ENCODE data around the gene TCHP.

TCHP gene

DNA sequence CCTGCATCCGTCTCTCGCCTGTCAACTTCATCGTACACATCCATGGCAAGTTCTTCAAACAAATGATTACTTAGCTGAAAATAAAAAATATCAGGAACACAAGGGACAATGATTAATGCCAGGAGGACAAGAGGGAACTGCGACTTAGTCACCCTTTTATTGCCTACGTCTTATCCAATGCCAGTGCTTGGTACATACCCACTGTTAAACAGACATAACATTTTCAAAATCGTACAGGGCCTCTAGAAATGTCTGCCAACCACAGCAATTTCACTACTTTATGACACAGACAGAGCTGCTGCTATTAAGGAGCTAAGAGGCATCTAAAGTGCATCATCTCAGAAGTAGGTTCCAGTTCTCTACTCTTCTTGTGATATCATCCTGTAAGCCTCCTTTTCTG, 61.5 kb downstream of the TCHP start:
- no peak for DNase-seq (ENCODE audit: low spot score)

DNA sequence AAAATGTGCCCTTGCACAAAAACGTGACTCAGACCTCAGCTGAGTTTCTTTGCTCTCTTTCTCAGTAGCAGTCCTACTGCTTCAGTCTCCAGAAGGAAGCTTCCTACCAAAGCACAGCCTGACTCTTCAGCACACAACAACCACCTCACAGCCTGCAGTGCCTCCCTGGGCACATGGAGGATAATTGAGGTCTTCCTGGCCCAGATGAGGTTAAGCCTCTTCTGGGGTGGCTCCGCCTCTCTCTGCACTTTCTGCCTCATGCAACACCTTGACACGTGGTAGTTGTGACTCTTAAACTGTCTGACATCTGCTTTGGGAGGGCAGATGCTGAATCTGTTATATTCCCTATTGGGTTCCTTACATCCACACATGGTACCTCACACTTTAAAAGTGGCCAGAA, 62.3 kb downstream of the TCHP start:
- DNase-seq (ENCODE audit: low spot score): no peak

DNA sequence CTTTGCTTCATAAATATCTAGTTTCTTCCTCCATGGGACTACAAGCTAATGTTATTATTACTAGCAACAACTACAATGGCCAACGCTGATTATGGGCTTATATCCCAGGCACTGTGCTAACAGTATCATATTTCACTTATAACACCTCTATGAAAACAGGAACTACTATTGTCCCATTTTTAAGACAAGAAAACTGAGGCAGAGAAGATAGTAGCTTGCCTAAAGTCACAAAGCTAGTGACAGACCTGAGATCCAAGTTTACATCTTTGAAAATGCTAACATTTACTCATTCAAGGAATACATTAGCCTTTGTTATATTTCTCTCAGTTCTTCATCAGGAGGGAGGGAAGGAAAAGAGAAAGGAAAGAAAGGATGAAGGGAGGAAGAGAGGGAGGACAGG, 63.3 kb downstream of the TCHP start:
- no peak for DNase-seq (ENCODE audit: low spot score)

DNA sequence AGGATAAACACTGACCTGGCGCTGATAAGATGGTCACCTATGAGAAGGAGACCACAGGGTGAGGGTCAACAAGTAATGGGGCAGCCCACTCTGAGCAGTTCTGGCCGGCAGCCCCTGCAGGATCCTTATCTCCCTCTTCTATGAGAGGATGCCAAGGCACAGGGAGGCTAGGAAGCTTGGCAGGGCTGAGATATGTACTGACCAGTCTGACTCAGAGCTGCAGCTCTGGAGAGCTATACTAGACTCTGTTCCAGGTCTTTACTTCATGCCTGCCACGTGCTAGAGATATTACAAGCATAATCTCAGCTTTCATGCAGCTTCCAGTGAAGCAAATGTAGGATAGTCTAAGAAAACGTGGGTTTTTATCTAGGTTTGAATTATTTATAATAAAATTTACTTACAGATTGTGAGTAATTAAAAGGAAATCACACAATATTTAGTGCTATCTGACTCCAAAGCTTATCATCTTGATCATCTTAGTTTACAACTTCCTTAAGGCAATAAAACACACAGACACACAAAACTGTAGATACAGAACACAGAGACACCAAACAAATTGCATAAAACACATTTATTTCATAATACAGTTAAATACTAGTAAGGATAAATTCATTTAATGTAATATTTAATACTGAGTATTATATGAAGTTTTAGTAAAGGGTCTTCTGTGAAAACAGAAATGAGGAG, 63.8 kb downstream of the TCHP start:
- DNase-seq (ENCODE audit: low spot score): no peak

DNA sequence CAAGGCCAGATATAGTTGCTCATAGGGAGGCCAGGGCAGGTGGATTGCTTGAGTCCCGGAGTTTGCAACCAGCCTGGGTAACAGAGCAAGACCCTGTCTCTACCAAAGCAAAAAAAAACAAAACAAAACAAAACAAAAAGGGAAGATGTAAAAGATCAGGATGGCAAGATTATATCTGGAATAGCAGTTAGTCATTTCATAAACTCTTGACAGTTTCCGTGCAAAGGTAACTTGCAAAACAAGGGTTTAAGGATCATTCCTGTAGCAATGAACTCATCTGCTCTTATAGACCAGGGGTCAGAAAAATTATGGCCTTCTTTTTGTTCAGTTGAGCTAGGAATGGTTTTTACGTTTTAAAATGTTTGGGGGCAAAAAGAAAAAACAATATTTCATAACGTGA, 66.5 kb downstream of the TCHP start:
- no peak for DNase-seq (ENCODE audit: low spot score)

DNA sequence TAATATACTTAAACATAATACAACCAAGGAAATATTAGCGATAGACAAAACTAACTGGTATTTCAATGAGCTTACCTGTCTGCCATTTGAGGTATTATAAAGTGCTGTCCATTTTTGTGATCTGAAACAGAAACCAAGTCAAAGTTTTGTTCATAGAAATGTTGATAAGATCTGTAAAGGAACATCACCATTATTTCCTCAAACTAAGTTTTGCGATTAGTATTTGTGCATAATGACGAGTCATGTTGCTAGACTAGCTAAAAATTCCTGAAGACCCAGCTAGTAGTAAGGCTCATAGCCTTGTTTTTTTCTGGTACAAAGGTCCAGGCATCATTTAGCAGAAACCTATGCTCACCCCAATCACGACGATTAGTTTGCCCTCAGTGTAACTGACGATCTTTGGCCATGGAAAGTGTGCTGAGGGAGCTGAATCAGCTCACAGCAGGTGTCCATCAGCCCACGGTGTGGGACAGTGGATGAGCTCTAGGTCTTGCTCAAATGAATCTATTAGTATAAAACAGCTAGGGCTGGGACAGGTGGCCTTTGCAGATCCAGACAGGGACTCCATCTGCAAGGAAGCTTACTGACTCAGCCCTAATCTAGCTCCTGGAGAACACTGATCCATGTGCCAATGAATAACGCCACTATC, 67.4 kb downstream of the TCHP start:
- DNase-seq (ENCODE audit: low spot score): no peak

Data from SW480 (cell line).